ENCODE results near the gene HMG20A.

DNA sequence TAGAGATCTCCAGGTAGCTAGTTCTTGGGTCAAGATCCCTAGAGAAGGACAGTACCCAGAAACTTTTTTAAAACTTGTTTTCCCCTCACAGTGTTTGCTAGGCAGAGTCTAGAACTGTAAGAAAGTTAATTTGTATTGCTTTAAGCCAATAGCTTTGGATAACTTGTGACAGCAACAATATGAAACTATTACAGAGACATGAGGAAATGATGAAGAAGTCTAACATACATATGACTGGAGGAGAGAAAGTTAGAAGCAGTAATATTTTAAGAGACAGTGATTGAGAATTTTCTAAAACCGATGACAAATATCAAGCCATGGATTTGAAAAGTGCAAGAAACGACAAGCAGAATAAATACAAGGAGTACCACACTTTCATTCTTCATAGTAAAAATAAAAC is 10.0 kb downstream of the HMG20A start:
- no peak for TF ChIP-seq GATA2 (IDR thresholded peaks at IDR 0.05; ENCODE audit: low read depth, low read length)
- no peak for TF ChIP-seq GATA3 (IDR thresholded peaks at IDR 0.05; ENCODE audit: low read depth, low read length)

Data from SH-SY5Y (cell line).